GM19468 (cell line): ENCODE measurements around the gene FAF1.
"Not testable (repeated sequence)": the region's sequence is repeated elsewhere in the genome, so short reads cannot be mapped to it uniquely, and the experiment has no call there.

Experiments used
- ATAC-seq: cut with Tn5 transposase; IDR thresholded peaks from one replicate; pipeline ENCODE4 v1.9.1; 2021; ENCODE audit warnings: mild to moderate bottlenecking, moderate library complexity, moderate number of reproducible peaks; ENCODE audit not compliant: unreplicated experiment; ENCODE audit errors: extremely low read depth

Gene FAF1

DNA sequence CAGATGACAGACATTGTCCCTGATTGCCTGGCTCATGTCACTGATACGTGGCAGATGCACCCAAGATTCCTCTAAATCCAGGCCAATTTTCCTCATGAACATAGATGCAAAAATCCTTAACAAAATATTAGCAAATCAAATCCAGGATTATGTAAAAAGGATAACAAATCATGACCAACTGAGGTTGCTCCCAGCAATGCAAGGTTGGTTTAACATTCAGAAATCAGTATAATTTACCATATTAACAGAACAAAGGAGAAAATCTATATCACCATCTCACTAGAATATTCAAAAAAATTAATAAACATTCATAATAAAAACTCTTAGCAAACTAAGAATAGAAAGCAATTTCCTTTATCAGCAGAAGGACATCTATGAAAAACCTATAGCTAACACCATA is 39.7 kb downstream of the FAF1 start:
- no peak for ATAC-seq

DNA sequence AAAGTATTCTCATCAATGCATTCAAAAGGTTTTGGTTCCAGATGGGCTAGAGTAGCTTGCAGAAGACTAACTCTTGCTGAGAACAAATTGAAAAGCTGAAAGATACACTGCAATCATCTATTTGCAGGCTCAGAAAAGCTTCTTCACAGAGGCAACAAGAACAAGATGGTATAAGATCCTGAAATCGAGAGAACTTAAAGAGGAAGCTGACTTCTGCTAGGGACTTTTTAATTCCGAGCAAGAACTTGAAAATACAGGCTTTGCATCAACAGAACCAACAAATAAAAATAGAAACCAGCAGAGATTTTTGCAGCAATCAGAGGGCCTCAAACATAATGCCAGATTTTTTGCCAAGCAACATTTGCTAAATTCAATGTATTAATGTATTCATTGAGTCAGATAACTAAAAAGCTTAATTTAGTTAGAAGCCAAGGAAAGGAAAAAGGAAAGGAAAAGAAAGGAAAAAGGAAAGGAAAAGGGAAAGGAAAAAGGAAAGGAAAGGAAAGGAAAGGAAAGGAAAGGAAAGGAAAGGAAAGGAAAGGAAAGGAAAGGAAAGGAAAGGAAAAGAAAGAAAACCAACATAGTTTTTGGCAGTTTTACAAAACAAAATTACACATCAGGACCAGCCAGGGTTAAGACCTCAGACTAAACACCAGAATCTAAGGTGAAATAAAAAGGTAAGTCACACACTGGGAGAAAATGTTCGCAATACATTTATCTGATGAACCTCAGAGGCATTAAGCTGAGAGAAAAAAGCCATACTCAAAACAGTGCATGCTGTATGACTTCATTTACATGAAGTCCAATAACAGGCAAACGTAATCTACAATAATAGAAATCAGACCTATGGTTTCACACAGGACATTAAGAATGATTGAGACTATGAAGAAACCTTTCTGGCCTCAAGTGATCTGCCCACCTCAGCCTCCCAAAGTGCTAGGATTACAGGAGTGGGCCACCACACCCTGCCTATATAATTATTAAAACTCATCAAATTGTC is 42.6 kb downstream of the FAF1 start:
- no peak for ATAC-seq

- no peak for ATAC-seq
Observed at GRCh38 chr1:50915621-50916020, 44.4 kb downstream of the FAF1 start.

- ATAC-seq, result no peak
Observed at GRCh38 chr1:50913954-50914353, 46.1 kb downstream of the FAF1 start.

DNA sequence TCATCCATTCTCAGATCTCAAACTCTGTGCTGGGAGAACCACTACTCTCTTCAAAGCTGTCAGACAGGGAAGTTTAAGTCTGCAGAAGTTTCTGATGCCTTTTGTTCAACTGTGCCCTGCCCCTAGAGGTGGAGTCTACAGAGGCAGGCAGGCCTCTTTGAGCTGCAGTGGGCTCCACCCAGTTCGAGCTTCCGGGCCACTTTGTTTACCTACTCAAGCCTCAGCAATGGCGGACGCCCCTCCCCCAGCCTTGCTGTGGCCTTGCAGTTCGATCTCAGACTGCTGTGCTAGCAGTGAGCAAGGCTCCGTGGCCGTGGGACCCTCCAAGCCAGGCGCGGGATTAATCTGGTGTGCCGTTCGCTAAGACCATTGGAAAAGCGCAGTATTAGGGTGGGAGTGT is 49.7 kb downstream of the FAF1 start:
- ATAC-seq, result not testable (repeated sequence)

- ATAC-seq, result not testable (repeated sequence)
Observed at GRCh38 chr1:50907610-50908009, 52.5 kb downstream of the FAF1 start.

- ATAC-seq, result not testable (repeated sequence)
Observed at GRCh38 chr1:50906050-50906449, 54.0 kb downstream of the FAF1 start.

DNA sequence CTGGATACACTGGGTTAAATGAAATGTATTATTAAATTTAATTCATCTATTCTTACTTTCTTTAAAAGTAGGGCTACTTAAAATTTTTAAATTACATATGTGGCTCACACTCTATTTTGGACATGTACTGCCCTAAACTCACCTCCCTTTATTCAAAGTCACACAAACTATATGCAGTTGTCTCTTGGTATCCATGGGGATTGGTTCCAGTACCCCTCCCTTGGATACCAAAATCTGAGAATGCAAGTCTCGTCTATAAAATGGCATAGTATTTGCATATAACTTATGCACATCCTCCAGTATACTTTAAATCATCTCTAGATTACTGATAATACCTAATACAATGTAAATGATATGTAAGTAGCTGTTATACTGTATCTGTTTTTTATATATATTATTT is 57.6 kb downstream of the FAF1 start:
- ATAC-seq, result no peak

DNA sequence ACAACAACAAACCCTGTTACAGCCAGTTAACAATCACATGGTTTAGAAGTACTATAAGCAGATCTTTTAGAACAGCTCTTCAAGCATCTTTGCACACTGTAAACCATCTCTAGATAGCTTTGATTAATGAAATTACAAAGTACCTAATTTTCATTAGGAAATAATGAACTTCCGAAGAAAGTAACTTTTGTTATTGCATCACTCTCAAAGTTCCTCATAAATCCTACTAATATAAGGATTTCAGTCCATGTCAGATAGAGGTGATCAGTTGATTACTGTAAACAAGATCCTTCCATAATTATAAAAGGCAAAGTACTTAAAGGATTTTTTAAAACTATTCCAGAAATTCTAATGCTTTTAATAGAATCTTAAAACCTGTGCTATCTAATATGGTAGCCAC is 58.2 kb downstream of the FAF1 start:
- no peak for ATAC-seq

DNA sequence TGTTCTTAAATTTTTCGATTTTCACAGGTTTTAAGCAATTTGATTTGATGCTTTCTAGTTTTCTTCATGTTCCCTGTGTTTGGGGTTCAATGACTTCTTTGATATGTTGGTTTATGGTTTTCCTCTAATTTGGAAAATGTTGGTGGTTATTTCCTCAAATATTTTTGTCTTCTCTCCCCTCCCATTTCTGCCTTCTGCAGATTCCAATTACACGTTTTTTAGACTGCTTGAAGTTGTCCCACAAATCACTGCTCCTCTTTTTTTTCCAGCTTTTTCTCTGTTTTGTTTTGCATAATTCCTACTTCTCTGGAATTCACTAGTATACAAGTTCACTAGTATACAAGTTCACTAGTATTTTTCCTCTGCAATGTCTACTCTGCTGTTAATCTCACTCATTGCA is 61.3 kb downstream of the FAF1 start:
- no peak for ATAC-seq

DNA sequence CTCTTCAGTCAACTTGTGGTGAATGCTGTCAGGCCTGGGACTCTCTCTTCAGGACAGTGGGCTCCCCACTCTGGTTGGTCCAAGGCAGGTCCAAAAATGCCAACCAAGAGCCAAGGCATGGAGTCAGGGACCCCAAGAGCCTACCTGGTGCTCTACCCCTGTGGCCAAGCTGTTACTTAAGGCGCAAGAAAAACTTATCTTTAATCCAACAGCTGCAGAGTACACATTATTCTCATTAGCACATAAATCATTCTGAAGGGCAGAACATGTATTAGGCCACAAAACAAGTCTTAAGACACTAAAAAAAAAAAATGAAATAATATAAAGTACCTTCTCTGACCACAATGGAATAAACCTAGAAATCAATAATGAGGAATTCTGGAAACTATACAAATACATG is 65.7 kb downstream of the FAF1 start:
- no peak for ATAC-seq

DNA sequence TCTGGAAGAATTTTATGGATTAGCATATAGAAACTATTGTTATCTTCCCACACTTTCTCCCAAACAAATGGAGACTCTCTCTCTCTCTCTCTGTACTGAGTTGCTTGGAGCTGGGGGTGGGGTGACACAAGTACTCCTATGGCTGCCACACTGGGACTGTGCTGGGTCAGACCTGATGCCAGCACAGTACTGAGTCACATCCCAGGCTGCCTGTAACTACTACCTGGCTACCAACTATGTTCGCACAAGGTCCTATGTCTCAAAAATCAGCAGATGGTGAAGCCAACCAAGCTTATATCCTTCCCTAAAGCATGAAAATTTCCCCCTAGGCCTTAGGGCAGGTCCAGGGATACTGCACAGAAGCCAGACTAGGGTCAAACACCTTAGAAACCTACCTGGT is 66.6 kb downstream of the FAF1 start:
- no peak for ATAC-seq

DNA sequence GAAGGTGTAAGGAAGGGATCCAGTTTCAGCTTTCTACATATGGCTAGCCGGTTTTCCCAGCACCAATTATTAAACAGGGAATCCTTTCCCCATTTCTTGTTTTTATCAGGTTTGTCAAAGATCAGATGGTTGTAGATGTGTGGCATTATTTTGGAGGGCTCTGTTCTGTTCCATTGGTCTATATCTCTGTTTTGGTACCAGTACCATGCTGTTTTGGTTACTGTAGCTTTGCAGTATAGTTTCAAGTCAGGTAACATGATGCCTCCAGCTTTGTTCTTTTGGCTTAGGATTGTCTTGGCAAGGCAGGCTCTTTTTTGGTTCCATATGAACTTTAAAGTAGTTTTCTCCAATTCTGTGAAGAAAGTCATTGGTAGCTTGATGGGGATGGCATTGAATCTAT is 72.5 kb downstream of the FAF1 start:
- ATAC-seq, result not testable (repeated sequence)

GRCh38 chr1:50880373-50880772 is 79.7 kb downstream of the FAF1 start:
- no peak for ATAC-seq

GRCh38 chr1:50879137-50879536 is 80.9 kb downstream of the FAF1 start:
- no peak for ATAC-seq

GRCh38 chr1:50878434-50878833 is 81.6 kb downstream of the FAF1 start:
- no peak for ATAC-seq

GRCh38 chr1:50877641-50878040 is 82.4 kb downstream of the FAF1 start:
- no peak for ATAC-seq

- peak; percentile 85 for ATAC-seq
Observed at GRCh38 chr1:50873458-50874187, 86.4 kb downstream of the FAF1 start.

GRCh38 chr1:50864845-50865244 is 95.2 kb downstream of the FAF1 start:
- not testable (repeated sequence) for ATAC-seq

DNA sequence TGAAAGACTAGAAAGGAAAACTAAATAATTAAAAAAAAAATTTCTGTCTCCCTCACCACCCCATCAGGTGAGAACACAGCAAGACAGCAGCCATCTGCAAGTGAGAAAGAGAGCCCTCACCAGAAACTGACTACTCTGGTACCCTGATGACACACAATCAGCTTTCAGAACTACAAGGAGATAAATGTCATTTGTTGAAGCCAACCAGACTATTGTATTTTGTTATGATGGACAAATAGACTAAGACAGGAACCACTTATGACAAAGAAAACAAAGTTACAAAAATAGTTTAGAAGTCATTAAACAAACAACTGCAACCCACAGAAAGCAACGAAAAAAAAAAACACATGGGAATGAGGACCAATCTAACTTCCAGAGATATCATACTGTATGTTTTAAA is 98.3 kb downstream of the FAF1 start:
- no peak for ATAC-seq

DNA sequence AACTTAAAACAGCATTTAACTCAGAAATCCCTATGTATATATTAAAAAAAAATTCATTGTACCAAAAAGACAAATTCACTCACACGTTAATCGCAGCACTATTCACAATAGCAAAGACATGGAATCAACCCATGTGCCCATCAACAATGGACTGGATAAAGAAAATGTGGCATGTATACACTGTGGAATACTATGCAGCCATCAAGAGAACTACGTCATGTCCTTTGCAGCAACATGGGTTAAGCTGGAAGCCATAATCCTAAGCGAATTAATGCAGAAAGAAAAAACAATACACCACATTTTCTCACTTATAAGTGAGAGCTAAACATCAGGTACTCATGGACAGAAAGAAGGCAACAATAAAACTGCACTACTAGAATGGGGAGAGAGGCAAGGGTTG is 99.4 kb downstream of the FAF1 start:
- no peak for ATAC-seq
